ENCODE measurements around the gene NPHP4.

- TF ChIP-seq CTCF (IDR thresholded peaks at IDR 0.05) (no peak), POLR2A (IDR thresholded peaks at IDR 0.05) (no peak)
Measured at GRCh38 chr1:5989286-5989605, 3.0 kb downstream of the NPHP4 start.
